ENCODE measurements around the gene R3HCC1L. TPM values are rescaled to one million over a fixed set of nuclear protein-coding genes. Genes with fewer than 3 reads are reported as not detected.
"Not testable (repeated sequence)": the region's sequence is repeated elsewhere in the genome, so short reads cannot be mapped to it uniquely, and the experiment has no call there.

R3HCC1L gene
- polyA plus RNA-seq, 10 donors = 9.4 to 13.9 (median 12.1) TPM

DNA sequence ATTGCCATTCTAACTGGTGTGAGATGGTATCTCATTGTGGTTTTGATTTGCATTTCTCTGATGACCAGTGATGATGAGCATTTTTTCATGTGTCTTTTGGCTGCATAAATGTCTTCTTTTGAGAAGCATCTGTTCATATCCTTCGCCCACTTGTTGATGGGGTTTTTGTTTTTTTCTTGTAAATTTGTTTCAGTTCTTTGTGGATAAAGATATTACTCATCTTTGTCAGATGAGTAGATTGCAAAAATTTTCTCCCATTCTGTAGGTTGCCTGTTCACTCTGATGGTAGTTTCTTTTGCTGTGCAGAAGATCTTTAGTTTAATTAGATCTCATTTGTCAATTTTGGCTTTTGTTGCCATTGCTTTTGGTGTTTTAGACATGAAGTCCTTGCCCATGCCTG, 93.8 kb downstream of the R3HCC1L start:
- not testable (repeated sequence) for DNase-seq

DNA sequence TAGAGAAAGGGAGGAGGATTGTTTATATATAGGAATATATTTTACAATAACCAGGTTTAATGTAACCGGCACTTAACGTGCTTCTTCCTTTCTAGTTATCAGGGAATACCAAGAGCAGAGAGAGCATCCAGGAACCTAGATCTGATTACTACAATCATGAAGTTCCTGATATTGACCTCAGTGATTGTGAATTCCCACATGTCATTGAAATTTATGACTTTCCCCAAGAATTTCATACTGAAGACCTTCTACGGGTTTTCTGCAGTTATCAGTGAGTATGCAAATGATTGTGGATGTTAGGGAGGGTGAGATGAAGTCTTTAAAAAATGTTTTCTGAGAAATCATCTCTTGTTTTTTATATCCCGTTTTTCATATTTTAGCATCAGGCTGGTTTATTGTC, 97.0 kb downstream of the R3HCC1L start:
- no peak for DNase-seq

DNA sequence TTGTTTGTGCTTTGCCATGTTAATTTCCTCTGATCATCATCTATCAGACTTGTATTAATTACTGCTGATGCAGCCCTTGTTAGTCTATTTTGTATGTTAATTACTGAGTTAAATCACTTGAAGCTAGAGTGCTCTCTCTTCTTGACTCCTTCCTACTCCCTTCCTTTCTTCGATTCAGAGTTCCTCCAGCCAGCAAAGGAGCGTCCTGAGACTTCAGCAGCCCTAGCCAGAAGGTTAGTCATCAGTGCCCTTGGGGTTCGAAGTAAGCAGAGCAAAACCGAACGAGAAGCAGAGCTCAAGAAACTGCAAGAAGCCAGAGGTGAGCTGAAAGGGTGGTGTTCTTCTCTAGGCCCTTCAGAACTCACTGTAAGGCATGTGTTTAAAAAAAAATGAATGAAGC, 101.4 kb downstream of the R3HCC1L start:
- DNase-seq = no peak

DNA sequence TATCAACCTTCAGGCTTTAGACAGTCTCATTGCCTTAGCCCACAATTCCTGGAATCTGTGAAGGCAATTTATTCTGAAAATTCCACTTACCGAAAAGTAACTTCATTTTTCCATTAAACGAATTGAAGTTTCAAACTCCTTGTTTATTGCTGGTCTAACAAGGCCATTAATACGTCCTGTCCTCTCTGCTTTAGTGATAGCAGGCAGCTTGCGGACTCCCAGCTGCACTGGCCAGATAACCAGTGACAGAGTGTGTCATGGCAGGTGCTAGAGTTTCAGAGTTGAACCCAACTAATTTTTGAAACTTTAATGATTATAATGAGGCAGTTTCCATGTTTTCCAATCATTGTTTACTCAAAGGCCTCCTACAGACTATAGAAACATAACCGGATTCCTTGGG, 102.4 kb downstream of the R3HCC1L start:
- DNase-seq = no peak

DNA sequence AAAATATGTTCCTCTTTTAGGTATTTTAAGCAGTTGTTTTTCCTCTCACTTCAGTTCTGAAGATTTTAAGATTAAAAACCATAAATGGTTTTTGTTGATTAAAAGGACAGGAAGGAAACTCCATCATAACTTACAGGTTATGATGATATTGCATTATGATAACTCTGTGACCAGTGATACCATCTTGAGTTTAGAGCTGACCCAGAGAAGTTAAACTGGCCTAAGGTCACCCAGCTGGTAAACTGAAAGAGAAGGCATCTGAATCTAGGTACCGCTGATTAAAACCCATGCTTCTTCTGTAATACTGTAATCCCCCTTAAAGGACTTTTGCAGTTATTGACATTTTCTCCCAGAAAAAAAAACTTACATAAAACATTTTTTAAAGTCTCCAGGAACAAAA, 103.9 kb downstream of the R3HCC1L start:
- no peak for DNase-seq

DNA sequence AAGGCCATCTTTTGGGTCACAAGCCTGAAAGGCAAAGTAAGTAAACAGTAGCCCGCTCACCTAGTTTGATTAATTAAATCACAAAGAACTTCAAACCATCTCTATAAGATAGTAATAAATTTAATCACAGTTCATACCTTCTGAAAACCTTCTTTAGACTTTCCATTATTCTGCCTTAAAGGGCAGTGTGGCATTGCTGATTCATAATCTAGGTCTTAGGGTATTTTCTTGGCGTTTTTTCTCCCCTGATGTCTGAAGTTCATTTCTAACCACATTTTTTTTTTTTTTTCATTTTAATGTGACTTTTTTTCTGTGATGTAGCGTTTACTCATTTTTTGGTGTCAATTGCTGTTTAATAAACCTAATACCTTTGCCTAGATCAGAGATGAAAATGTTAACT, 106.1 kb downstream of the R3HCC1L start:
- no peak for DNase-seq

DNA sequence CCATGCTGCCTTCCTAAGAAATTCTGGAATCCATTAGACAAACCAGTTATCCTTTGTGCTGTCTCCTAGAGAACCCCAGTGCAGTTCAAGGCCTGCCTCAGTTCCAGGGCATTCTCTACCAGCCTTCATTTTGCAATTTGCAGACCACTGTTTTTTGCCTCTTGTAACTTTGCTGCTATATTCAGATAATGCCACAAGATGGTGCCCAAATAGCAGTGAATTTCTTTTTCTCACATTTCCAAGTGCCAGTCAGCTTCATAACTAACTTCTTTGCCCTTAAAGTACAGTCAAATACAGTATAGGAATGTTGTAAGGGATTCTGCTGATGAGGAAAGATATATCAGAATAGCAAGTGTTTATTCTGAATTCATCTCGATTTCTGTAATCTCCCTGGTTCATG, 108.4 kb downstream of the R3HCC1L start:
- DNase-seq = peak in 1 of 3 donors; percentile 45

DNA sequence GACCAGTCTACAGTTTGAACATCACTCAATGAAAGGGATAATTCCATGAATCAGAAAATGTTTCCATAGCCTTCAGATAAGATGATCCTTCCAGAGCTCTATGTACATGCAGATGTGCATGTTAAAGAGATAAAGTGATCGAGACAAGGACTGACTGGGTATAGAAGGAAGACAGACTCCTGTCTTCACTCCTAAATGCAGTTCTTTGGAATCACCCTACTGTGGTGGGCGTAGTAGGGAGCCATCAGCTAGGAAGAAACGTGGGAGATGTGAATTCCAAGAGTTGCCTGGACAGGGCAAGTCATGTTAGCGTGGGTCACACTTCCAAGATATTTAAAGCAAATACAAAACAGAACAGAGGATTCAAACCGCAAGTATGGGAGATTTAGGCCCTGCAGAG, 109.7 kb downstream of the R3HCC1L start:
- no peak for DNase-seq

DNA sequence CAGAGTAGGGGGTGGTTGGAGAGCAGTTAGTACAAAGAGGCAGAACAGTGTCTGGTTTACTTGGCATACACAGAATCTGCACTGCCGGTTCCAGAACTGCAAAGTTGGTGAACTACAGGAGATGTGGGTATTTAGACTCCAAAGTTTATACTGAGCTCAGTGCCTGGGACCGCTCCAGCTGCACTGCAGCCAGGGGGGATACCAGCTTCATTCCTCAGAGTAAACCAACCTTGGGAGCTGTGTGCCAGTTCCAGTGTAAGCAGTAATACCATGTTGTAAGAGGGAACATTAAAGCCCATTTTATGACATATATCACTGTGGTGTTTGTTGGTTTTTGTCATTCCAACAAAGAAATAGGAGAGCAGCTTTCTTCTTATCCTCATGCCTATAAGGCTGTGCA, 110.1 kb downstream of the R3HCC1L start:
- DNase-seq = no peak

DNA sequence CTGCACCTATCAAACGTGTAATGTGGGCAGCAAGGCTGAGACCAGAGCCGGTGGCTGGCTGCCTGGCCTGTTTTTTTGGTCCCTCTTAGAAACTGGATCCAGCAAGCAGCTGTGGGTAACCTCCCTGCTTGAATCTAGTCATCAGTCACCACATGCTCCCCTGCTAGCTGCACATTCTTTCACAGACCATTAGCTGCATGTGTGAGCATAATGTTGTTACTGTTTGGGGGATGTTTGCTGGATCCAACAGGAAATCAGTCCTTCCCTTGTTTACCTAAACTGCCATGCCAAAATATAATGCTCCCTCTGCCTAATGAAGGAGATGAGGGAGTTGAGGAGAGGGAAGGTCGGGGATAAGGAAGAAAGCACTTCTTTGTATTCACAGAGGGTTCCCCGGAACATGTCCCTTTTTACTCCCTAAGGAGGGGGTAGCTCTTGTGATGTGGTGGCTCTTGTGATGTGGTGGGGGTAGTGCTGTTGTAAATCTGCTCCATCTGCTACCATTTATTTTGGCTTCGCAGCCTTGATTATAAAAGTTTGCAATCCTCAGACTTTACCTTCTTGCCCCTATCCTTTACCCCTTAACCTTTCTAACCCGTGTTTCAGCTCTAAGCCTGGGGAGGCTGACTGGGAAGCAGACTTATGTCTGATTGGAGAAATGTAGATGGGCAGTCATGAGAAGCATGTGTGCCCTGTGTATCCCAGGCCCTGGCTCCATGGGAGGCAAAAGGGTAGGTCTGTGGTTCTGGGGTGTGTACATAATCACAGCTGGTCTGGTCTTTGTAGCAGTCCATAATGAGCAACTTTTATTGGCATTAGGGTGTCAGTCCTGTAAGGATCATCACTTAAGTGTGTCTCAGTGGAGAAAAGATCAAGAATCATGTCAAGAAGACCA, 112.7 kb downstream of the R3HCC1L start:
- peak in 2 of 3 donors; percentile 64 to 70 for DNase-seq

DNA sequence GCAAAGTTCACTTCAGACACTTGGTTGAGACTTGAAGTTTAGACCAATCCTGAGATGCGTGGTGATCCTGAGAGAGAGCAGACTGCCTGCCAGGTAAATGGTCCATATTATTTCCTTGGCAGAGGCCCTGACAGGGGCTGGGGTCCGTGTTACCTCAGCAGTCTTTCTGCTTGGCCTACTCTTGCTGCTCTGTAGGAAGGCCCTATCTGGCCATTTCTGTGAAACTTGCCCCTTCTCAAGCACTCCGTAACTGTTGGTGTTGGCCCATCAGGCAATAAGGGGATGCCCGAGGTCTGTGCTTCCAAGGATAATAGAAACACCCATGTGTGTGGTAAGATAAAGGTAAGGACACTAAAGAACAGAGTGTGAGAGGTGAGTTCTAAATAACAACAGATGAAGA, 113.6 kb downstream of the R3HCC1L start:
- DNase-seq = no peak

DNA sequence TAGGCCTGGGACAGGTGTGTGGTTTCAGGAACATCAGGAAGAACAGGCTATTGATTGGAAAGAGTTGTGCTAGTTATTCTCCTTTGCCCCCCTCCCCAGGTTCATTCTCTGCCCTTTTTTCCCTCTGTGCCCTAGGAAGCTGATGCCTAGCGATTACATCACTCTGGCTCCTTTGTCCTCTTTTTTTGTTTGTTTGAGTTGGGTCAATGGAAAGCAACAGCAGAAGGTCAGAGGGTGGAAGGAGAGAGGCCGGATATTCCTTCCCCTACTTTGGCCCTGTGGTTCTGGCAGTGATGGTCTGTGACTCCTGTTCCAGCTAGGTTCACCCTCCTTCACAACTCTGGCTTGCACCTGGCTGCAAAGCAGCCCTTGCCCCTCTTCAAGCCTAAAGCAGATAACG, 114.7 kb downstream of the R3HCC1L start:
- no peak for DNase-seq

DNA sequence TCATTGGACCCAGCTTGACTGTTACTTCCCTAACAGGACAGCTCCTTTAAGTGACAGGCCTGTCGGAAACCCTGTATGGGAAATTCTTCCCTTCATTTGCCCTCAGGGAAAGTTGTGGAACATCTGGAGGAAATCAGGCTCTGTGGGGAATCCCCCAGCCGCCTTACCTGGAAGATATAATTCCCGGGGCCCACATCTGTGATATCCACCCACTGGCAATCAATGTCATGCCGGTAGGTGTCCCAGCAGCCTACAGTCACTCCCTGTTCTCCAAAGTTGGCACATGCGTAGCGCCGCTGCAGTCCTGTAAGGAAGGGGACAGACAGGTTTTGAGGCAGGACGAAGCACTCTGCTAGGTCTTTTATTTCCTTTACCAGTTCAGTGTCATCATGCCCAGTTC, 116.9 kb downstream of the R3HCC1L start:
- DNase-seq = no peak

DNA sequence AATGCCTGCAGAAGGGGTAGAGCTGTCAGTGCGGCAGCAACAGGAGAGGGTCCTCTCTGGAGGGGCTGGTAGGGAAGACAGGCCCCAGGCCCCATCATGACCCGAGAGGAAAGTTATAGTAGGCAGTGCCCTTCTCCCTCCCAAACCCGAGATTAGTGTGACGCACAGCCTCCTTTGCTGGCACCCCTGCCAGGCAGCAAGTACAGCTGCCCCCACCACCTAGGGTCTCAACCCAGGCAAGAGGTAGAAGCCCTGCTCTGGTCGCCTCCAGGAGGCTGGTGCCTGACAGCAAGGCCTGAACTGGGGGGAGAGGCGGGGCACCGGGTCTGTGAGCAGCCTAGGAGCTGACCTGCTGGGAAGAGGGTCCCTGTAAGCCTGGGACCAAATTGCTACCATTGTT, 118.0 kb downstream of the R3HCC1L start:
- no peak for DNase-seq

DNA sequence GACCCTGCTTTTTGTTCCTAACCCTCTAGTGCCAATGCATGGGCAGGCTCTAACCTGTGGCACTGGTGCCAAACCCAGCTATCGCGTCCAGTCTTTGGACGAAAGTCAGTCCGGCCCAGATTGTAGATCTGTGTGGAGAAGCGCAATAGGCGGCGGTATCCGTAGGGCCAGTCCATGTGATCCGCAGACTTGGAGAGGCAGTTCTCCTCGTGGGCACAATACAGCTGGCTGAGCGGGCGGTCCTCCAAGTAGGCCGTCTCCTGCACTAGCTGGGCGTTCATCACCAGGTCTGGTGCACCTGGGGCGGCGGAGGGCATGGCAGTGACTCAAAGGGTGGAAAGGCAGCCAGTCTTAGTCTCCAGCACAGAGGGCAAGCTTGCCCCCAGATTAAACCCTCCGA, 119.0 kb downstream of the R3HCC1L start:
- no peak for DNase-seq

DNA sequence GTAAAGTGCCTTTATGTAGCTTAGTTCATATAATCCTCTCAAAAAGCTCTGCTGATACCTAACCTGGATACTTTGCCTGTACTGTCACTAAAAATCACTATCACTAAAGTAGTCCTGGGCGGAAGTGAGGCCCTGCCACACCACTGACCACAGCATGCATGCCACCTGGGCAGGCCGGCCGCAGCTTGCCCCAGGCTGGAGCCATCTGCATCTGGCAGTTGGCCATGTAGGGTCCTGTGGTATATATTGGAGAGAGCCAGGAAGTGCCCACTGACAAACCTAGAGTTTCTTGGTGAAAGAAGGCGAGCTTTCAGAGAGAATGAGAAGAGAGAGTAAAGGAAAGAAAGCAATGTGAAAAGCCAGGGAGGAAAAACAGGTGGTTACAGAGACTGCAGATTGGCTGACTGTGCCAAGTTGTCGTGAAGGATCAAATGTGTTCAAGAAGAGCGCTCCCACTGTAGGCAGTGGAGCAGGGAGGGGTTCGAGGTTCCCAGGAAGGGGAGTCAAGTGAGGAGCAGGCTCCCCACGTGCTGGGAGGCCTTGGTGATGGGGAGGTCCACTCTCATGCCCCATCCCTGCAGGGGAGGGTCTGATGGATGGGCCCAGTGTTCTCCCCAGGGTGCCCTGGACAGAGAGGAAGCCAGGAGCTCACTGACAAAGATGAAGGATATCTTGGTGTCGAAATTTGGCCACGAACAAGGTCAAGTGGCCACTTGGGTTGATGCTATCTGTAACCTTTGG, 119.9 kb downstream of the R3HCC1L start:
- no peak for DNase-seq

DNA sequence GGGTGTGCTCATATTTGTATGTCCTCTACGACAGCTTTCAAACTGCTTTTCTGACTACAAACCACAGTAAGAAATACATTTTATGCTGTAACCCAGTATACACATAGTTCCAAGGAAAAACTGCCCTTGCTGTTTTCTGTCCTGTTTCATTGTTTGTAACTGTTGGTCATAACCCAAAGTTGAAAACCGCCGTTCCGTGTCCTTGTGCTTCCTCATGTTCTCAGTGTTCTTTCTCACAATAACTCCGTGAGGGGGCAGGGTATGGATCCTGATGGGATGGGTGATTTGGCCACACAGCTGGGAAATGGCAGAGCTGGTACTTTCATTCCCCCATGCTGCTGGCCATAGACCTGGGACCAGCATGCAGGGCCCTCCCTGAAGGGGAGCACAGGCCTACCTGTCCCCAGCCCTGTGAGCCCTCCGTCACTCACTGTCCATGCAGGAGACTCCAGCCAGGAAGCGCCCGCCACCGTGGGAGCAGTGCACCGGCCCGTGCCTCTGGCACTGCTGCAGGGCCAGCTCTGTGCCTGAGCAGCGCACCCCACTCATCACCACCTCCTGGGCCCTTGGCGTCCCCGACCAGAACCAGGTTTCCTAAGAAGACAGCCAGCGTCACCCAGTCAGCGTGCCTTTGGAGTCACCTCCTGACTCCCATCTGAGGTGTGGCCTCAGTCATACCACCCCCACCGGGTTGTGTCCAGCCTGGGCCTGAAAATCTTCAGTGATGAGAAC, 120.9 kb downstream of the R3HCC1L start:
- no peak for DNase-seq

DNA sequence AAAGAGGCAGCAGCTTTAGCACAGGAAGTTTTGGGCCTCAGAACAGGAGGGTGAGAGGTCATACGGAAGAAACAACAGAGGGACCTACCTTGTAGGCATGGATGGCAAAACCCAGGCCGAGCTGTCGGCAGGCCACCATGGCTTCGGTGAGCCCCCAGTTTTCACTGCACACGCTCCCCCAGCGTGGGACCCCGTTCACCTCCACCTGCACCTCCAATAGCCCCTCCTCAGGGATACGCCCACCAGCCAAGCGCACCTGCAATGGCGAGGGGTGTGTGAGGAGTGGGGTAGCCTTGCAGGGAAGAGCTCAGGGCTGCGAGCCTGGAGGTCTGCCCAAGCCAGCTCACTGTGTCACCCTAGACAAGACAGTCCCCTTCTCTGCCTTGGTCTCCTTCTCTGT, 122.2 kb downstream of the R3HCC1L start:
- no peak for DNase-seq

DNA sequence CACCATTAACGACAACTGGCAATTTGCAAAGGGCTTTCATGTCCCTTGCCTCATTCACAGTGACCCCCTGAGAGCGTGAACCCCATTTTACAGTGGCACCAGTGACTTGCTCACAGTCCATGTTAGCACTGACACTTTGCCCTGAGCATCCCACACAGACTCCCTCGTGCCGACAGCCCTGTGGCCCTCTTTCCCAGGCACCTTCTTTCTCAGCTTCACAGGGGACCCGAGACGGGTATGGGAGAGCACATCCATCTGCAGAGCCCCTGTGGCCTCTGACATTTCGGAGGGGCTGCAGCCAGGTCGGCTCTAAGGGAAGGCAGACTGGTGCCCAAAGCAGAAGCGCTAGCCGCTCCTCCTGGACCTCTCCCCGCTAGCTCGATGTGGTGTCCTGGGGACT, 122.7 kb downstream of the R3HCC1L start:
- no peak for DNase-seq

DNA sequence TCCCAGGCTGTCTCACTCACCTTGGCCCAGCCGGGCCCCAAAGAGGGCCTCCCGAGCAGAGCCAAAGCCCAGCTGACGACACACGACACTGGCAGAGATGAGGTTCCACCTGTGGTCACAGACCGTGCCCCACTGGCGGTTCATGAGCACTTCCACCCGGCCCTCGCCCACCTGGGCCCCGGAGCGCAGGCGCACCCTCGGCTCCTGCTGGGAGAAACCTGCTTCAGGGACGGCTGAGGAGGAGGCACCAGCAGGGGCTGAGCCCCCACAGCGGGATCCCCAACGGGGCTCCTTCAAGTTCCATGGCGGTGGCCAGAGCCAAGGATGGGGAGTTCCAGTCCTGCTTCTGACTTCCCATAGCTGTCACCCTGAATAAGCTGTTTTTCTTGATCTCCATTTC, 123.5 kb downstream of the R3HCC1L start:
- no peak for DNase-seq

DNA sequence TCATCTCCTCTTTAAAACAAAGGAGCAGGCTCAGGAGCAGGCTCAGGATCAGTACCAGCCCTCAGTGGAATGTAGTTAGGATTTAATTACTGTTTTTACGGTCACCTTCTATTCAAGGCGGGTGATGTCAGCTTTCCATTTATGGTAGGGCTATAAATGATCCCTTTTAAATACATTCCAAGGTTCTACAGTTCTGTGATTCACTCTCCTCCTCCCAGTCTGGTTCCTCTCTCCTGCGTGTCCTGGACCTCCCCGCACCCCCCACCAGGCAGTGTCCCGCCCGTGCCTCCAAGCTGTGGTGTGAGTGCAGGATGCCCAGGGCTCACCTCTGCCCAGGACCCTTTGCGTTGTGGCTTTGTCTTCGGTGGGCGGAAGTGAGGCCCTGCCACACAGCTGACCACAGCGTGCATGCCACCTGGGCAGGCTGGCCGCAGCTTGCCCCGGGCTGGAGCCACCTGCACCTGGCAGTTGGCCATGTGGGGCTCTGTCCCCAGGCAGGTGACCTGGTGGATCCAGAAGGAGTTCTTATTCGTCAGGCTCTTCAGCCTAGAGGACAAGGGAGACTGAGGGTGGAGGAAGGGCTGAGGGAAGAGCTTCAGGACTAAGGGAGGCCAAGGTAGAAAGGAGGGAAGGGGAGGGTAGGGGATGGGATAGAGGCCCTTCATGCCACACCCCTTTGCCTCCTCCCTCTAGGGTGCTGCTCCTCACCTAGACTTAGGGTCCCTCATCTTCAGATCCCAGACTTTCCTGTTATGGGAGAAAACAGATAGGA, 124.4 kb downstream of the R3HCC1L start:
- no peak for DNase-seq
